A549 (cell line): Measurements from ENCODE around the gene DIPK1B. TPM values are rescaled to one million over a fixed set of nuclear protein-coding genes. Genes with fewer than 3 reads are reported as not detected.

Experiments
- ATAC-seq, 2 experiments: fragments of 200-7000 bp in 1 of 2; fragments of >200 bp in 1 of 2; cut with Nextera tagmentation in 1 of 2; cut with Tn5 transposase in 1 of 2; 3 replicates each; pipeline versions ENCODE4 v1.8.0 to v1.9.1; 2018 to 2020; ENCODE audit warnings: mild to moderate bottlenecking in 1 of 2, moderate library complexity in 1 of 2
- CTCF ChIA-PET: fragments of 300-600 bp; sonication (Branson Sonifier 250); formaldehyde crosslinking; extraction: SDS; loops from one replicate; lab custom pipeline; 2021; ENCODE audit warnings: antibody characterized with exemption, inconsistent platforms; lab: Yijun Ruan, JAX
- POLR2A ChIA-PET: fragments of 350-600 bp; formaldehyde crosslinking; extraction: SDS; loops from one replicate; lab custom pipeline; 2021; ENCODE audit warnings: antibody characterized with exemption, inconsistent platforms; lab: Yijun Ruan, JAX
- DNase-seq, 2 experiments: peaks; one replicate each; pipeline versions ENCODE4 v3.0.0 to v3.0.0-alpha.2; 2011 to 2016; ENCODE audit warnings: low read depth in 1 of 2, low spot score in 1 of 2
- FAIRE-seq: peaks from 2 replicates; lab custom pipeline; 2011; peaks lifted over from hg19 to GRCh38; lab: Jason Lieb, UNC
- H3K27ac ChIP-seq, 2 experiments: fragments of >200 bp; sonication (Bioruptor Twin); formaldehyde crosslinking; 3 replicates each; pipeline ENCODE4 v1.5.1; 2016 to 2017
- H3K4me1 ChIP-seq: fragments of >200 bp; sonication (Bioruptor Twin); formaldehyde crosslinking; 3 replicates; pipeline ENCODE4 v1.6.1; 2016
- H3K4me2 ChIP-seq: fragments of >200 bp; sonication (Bioruptor Twin); formaldehyde crosslinking; 3 replicates; pipeline ENCODE4 v1.6.1; 2016
- H3K4me3 ChIP-seq: fragments of >200 bp; sonication (Bioruptor Twin); formaldehyde crosslinking; 3 replicates; pipeline ENCODE4 v1.5.1; 2016
- H3K9me3 ChIP-seq: fragments of >200 bp; sonication (Bioruptor Twin); formaldehyde crosslinking; 3 replicates; pipeline ENCODE4 v1.6.1; 2016
- CBX2 ChIP-seq: fragments of 200-600 bp; sonication (generic); IDR thresholded peaks from 2 replicates; pipeline ENCODE4 v1.6.1; 2016; ENCODE audit warnings: low read depth, mild to moderate bottlenecking, borderline replicate concordance
- CHD2 ChIP-seq: fragments of 150-350 bp; IDR thresholded peaks from 2 replicates; pipeline ENCODE4 v1.6.1; 2014; ENCODE audit warnings: low read length; ENCODE audit not compliant: partially characterized antibody
- CHD4 ChIP-seq: fragments of 200-600 bp; sonication (generic); IDR thresholded peaks from 2 replicates; pipeline ENCODE4 v1.6.1; 2016; ENCODE audit warnings: antibody characterized with exemption, mild to moderate bottlenecking, borderline replicate concordance
- ESRRA ChIP-seq: fragments of 150-350 bp; IDR thresholded peaks from 2 replicates; pipeline ENCODE4 v1.6.1; 2014; ENCODE audit warnings: mild to moderate bottlenecking, low read length, borderline replicate concordance
- HEYL ChIP-seq: fragments of 250-450 bp; sonication (Bioruptor Pico); IDR thresholded peaks from 2 replicates; pipeline ENCODE4 v1.8.0; 2021; ENCODE audit warnings: mild to moderate bottlenecking, moderate library complexity
- PBX3 ChIP-seq: IDR thresholded peaks from 2 replicates; pipeline ENCODE4 v1.6.1; 2012
- RCOR1 ChIP-seq: fragments of 150-350 bp; IDR thresholded peaks from 2 replicates; pipeline ENCODE4 v1.6.1; 2014; ENCODE audit warnings: antibody characterized with exemption, low read length, low read depth
- REST ChIP-seq: fragments of 200-600 bp; sonication (generic); IDR thresholded peaks from 2 replicates; pipeline ENCODE4 v1.6.1; 2016; ENCODE audit warnings: antibody characterized with exemption, mild to moderate bottlenecking, moderate library complexity
- RFX5 ChIP-seq: fragments of 450-650 bp; IDR thresholded peaks from 2 replicates; pipeline ENCODE4 v1.7.1; 2014; ENCODE audit warnings: antibody characterized with exemption, mild to moderate bottlenecking, moderate library complexity
- SMC3 ChIP-seq: fragments of >200 bp; sonication (Bioruptor Twin); formaldehyde crosslinking; IDR thresholded peaks from 3 replicates; pipeline ENCODE4 v1.6.1; 2018; ENCODE audit warnings: inconsistent platforms
- SREBF2 ChIP-seq: fragments of 450-650 bp; IDR thresholded peaks from 2 replicates; pipeline ENCODE4 v1.6.1; 2014; ENCODE audit warnings: mild to moderate bottlenecking, moderate library complexity
- ZNF302 ChIP-seq: fragments of 250-450 bp; sonication (Bioruptor Pico); IDR thresholded peaks from 2 replicates; pipeline ENCODE4 v1.9.0; 2021; ENCODE audit warnings: inconsistent platforms, mild to moderate bottlenecking, moderate library complexity
- ZSCAN20 ChIP-seq: fragments of 250-450 bp; sonication (Bioruptor Pico); IDR thresholded peaks from 2 replicates; pipeline ENCODE4 v1.8.0; 2022; ENCODE audit warnings: mild to moderate bottlenecking, moderate library complexity
- WGBS: methylation state at CpG from one replicate; pipeline ENCODE4 v1.1.6; 2017; ENCODE audit errors: missing lambda C conversion rate; 5-methylcytosine and 5-hydroxymethylcytosine counted together
- polyA plus RNA-seq, 4 experiments: library from polyadenylated mRNA; depleted of rRNA in 3 of 4; stranded (reverse); fragments of >200 nt; fragmentation: RNase III in 1 of 4; extraction: RNeasy Plus Mini Kit Qiagen cat#74134 plus additional on column Dnase treatment in 1 of 4; gene quantifications; 2 replicates in 3 of 4; 3 replicates in 1 of 4; pipeline ENCODE4 v1.2.3, GENCODE V29; 2011 to 2017
- TF ChIP-seq, protein P1 (sequence below): IDR thresholded peaks from 2 replicates; pipeline ENCODE4 v1.6.1; 2012; ENCODE audit warnings: low read depth, borderline replicate concordance
- TF ChIP-seq, protein P2 (sequence below): fragments of 250-450 bp; sonication (Bioruptor Pico); IDR thresholded peaks from 2 replicates; pipeline ENCODE4 v1.5.0; 2021; ENCODE audit warnings: mild to moderate bottlenecking, moderate library complexity, borderline replicate concordance

Gene DIPK1B
- polyA plus RNA-seq, 2 of the 4 experiments (the other 2 are of a cell fraction), result 6.7 TPM

- H3K4me2 ChIP-seq, result no peak within 1 kb of the TSS
- H3K27ac ChIP-seq, result no peak within 1 kb of the TSS
- DNase-seq (no peak), FAIRE-seq (no peak), ATAC-seq (no peak)
- ChIA-PET POLR2A (no interaction called here), CTCF (interaction anchor here (1.0 to 11.9 kb wide), 4 partner anchors 11 to 40 kb away, joined by 3 to 79 read pairs (median 4); partner anchors contain the start of gene LCN8)
- H3K9me3 ChIP-seq, result peaks cover 13% of the 10 kb centered on the region
- TF ChIP-seq ZNF302 (CRISPR knock-in tag), result no peak
- TF ChIP-seq, protein P1, sequence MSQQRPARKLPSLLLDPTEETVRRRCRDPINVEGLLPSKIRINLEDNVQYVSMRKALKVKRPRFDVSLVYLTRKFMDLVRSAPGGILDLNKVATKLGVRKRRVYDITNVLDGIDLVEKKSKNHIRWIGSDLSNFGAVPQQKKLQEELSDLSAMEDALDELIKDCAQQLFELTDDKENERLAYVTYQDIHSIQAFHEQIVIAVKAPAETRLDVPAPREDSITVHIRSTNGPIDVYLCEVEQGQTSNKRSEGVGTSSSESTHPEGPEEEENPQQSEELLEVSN, result no peak
- H3K4me3 ChIP-seq, result no peak within 1 kb of the TSS
- H3K4me1 ChIP-seq, result no peaks in the 10 kb centered on the region
- WGBS, result 49% methylated on average over 7 of the region's 8 CpGs
These were observed 35.8 kb downstream of the DIPK1B start, which contains the start of gene LCN6 for GRCh38 chr9:136748201-136748600. TSS of gene LCN6 (minus strand) at chr9:136748525. CDS start at chr9:136748483, 42 bp downstream.

- H3K4me1 ChIP-seq, result no peaks in the 10 kb centered on the region
- H3K9me3 ChIP-seq, result peaks cover 13% of the 10 kb centered on the region
- no peak overlapping the region for H3K4me3 ChIP-seq
- no peak overlapping the region for H3K27ac ChIP-seq
- ATAC-seq (no peak), DNase-seq (no peak), FAIRE-seq (no peak)
- 82% methylated on average over 12 of the region's 21 CpGs for WGBS
- ChIA-PET CTCF (interaction anchor here (0.8 to 11.9 kb wide), 3 partner anchors 11 to 21 kb away, joined by 3 to 79 read pairs (median 3); partner anchors contain the start of gene LCN8), POLR2A (interaction anchor here (1.5 kb wide), 1 partner anchor 20 kb away, joined by 4 read pairs; no protein-coding TSS in a partner anchor)
- no peak overlapping the region for H3K4me2 ChIP-seq
- no peak for TF ChIP-seq HEYL (CRISPR knock-in tag)
- TF ChIP-seq ESRRA, result no peak
- no peak for TF ChIP-seq CHD4
- TF ChIP-seq CHD2, result no peak
- TF ChIP-seq, protein P2, sequence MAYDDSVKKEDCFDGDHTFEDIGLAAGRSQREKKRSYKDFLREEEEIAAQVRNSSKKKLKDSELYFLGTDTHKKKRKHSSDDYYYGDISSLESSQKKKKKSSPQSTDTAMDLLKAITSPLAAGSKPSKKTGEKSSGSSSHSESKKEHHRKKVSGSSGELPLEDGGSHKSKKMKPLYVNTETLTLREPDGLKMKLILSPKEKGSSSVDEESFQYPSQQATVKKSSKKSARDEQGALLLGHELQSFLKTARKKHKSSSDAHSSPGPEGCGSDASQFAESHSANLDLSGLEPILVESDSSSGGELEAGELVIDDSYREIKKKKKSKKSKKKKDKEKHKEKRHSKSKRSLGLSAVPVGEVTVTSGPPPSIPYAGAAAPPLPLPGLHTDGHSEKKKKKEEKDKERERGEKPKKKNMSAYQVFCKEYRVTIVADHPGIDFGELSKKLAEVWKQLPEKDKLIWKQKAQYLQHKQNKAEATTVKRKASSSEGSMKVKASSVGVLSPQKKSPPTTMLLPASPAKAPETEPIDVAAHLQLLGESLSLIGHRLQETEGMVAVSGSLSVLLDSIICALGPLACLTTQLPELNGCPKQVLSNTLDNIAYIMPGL (CRISPR knock-in tag), result no peak
- no peak for TF ChIP-seq SMC3
- no peak for TF ChIP-seq CBX2
- TF ChIP-seq PBX3, result no peak
- no peak for TF ChIP-seq RCOR1
- no peak for TF ChIP-seq REST
- no peak for TF ChIP-seq SREBF2
- TF ChIP-seq RFX5, result no peak
- TF ChIP-seq ZSCAN20 (CRISPR knock-in tag), result no peak
These were observed 36.6 kb downstream of the DIPK1B start for GRCh38 chr9:136748666-136749611.
